HG02938 (cell line): ENCODE data around the gene PHLDA3.

ENCODE experiments used
- ATAC-seq: cut with Tn5 transposase; IDR thresholded peaks from one replicate; pipeline ENCODE4 v1.9.1; 2021; ENCODE audit warnings: mild to moderate bottlenecking, moderate library complexity; ENCODE audit not compliant: unreplicated experiment

The PHLDA3 gene

GRCh38 chr1:201436393-201436792 is 32.6 kb downstream of the PHLDA3 start:
- no peak for ATAC-seq

DNA sequence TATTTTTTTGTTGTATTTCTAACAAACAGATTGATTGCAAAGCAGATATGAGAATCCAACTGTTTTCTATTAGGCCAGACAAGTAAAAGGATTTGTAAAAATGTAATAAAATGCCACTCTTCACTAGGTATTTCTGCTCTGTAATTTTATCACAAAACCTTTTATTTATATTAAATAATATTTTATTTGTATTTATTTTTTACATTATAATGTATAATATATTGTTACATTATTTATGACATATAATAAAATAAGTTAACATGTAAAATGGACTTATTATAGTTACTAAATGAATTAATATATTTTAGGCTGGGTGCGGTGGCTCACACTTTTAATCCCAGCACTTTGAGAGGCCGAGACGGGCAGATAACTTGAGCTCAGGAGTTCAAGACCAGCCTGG is 34.7 kb downstream of the PHLDA3 start:
- no peak for ATAC-seq

GRCh38 chr1:201433609-201434008 is 35.4 kb downstream of the PHLDA3 start:
- ATAC-seq: no peak

DNA sequence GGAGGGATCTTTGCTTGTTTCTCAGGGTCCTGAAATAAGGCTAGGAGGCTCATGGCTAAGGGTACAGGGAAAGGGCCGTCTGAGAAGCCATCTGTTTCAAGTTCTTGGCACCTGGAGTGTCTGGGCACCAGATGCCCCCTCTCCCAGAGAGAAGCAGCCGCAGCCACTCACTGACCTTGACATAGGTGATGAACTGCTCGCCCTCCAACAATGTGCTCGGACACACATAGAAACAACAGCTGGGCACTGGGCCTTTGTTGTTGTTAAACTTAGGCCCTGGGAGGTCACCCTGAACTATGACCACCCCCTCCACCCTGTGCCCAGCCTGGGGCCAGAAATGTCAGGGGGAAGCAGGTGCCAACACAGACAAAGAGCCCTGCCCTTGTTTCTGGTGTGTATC is 38.2 kb downstream of the PHLDA3 start:
- ATAC-seq: no peak

DNA sequence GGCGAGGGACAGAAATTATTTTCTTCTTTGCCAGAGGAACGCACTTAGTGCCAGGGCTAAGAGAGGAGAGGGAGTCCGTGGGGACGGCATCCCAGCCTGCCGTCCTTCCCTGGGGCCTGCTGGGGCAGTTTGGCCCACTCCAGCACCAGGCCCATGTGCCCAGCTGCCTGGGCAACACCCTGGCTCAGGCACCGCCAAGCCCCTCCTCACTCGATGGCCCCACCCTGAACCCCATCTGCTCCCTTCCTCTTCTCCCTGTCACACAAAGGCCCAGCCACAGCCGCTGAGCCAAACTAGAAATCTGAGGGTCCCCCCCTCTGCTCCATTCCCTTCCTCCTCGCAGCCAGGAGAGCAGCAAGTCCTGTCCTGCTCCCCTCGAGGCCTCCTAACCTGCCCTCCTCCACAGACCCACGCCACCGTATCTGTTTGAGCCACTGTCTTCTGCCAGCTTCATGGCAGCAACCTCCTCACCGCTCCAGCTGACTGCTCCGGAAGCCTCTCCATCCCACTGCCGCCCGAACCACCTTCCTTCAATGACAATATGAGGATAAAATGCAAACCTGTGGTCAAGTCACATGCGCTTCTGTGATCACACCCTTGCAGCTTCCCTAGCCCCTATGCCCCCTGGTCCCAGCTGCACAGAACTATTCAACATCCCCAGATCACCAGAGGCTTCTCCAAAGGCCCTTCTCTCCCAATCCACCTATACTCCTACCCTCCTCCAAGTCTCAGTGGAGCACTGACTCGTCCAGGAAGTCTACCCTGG is 39.1 kb downstream of the PHLDA3 start:
- ATAC-seq: no peak

GRCh38 chr1:201427963-201428362 is 41.0 kb downstream of the PHLDA3 start:
- no peak for ATAC-seq

GRCh38 chr1:201426479-201427310 is 42.3 kb downstream of the PHLDA3 start:
- no peak for ATAC-seq

- no peak for ATAC-seq
Observed at GRCh38 chr1:201424146-201424545, 44.8 kb downstream of the PHLDA3 start.

DNA sequence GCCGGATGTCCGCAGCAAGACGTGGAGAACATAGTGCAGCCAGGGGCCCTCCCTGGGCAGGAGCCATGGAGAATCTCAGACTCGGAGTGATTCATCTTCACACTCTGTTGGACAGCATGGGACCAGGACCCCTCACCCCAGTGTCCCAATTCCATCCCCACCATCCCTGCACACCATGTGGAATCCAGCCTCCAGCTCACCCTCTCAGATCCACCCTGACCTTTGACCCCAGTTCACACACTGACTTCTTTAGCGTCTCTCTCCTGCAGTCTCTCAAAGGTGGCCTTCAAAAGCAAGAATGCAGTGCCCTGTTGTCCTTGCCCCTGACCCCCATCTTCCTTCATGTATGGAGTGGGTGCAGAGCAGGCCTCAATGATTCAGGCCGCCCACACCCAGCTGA is 45.3 kb downstream of the PHLDA3 start:
- no peak for ATAC-seq

GRCh38 chr1:201422436-201423030 is 46.5 kb downstream of the PHLDA3 start:
- ATAC-seq: no peak

DNA sequence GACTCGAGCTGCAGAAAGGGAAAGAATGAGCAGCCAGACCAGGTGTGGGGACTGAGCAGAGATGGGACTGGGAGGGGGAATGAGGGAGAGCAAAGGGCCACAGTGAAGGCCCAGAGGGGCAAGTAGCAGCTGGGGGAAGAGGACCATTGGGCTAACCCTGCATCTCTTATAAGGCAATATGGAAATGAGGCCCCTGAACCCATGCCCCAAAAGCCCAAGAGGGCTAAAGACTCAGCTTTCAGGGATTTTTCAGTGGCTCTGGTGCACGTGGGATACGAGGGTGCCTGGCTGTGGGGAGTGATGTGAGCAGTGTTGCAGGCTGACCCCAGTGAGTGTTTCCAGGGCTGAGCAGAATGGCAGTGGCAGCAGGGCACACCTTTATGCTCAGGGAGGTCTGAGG is 47.0 kb downstream of the PHLDA3 start:
- no peak for ATAC-seq

DNA sequence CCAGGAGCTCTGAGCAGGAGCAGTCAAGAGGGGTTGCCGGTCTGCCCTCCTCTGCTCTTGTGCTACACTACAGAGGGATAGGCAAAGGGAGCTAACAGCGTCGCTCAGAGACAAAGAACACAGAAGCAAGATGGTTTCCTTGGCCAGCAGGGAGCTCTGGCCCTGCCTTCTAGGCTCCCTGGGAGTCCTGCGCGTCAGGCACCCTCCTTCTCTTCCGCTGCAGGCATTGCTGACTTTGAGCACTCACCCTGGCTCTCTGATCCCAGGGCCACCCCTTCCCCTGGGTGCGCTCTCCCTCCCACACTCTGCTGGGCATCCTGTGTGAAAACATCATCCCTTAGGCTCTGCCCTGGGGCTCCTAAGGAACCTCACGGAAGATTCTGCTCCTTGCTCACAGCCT is 47.9 kb downstream of the PHLDA3 start:
- ATAC-seq: no peak

DNA sequence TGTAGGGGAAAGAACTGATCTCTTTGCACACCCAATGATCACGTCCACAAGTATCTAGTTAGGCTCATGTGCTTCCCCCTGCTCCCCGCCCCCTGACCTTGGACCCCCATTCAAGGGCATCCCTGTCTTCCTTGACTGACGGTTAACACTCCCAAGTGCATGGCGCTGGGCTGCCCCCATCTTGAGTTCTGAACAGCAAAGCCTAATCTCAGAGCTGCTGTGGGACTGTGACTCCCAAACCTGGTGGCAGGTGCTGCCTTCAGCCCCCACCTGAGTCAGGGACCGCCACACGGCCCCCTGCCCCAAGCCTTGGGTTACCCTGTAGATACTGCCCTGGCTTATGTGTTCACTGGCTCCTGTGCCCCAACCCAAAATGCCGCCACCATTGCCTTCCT is 48.4 kb downstream of the PHLDA3 start:
- ATAC-seq: no peak

- ATAC-seq: no peak
Observed at GRCh38 chr1:201419746-201420607, 49.0 kb downstream of the PHLDA3 start.

DNA sequence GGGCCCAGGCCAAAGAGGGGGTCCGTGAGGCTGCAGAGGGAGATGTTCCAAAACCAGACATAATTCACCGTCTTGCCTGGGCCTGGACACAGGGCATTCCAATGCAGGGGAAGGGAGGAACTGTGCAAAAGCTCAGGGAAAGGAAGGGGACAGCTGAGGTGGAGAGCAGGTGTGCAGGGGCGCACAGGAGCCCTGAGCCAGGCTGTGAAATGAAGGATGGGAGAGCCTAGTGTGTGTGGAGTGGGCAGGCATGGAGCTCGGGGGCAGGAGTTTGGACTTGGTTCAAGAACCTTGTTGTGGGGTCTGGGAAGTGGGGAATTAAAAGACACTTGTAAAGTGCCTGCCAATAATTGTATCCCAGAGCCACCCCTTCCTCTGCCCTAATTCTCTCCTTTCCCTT is 49.7 kb downstream of the PHLDA3 start:
- no peak for ATAC-seq

GRCh38 chr1:201418461-201418860 is 50.5 kb downstream of the PHLDA3 start:
- ATAC-seq: no peak
